ENCODE results near the gene CLEC3B. TPM values are rescaled to one million over a fixed set of nuclear protein-coding genes. Genes with fewer than 3 reads are reported as not detected.

The CLEC3B gene
- total RNA-seq, 1 experiment from 2014 or later: not detected

DNA sequence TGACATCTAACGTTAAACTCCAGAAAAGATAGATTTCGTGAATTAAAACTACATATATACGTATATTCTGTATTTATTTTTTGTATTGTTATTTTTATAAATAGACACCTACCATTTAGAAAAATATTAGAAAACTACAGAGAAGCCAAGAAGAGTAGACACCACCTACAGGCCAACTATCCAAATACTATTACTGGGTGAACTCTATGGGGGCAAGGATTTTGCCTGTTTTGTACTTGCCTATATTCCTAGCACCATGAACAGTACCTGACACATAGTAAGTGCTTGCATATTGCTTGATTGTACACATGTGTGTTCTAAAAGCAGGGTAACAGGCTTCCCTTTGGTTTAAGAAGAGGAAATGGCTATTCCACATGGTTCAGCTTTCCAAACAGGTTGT, 24.4 kb upstream of the CLEC3B start:
- CTCF ChIA-PET: no interaction called here

DNA sequence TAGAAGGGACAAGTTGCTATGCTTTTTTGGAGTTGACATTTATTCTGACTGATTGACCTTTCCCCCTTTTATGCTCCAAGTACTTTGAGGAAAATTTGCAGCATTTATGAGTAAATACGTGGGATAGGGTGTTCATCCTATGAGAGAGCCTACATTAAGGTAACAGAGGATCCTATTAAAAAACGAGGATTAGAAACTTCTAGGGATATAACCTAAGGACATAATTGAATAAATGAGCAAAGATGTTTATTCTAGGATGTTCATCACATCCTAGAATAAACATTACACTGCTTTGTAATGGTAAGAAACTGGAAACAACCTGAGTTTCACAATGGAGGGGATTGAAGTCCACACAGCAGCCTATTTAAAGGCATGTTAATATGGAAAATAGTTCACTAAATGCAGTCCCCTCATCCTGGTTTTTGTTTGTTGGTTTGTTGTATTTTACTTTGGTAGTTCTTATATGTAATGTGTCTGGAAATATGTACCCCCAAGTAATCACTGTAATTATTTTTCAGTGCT, 23.9 kb upstream of the CLEC3B start:
- Histone ChIP-seq H3K4me3 (ENCODE audit: low read depth in 2 of 2, low read length in 2 of 2) (no peak overlapping the region), H3K27me3 (ENCODE audit: control insufficient read depth, insufficient read depth, low read length) (no peaks in the 10 kb centered on the region), H3K9me3 (ENCODE audit: control insufficient read depth, insufficient read depth, low read depth, low read length) (no peaks in the 10 kb centered on the region), H3K27ac (ENCODE audit: low read length) (no peak overlapping the region), H3K4me1 (ENCODE audit: control insufficient read depth, insufficient read depth, low read length) (no peaks in the 10 kb centered on the region), H3K36me3 (ENCODE audit: control insufficient read depth, insufficient read depth, low read length) (peaks cover 6% of the 10 kb centered on the region)
- DNase-seq (ENCODE audit: low read depth, low spot score) (no peak), ATAC-seq (no peak)
- BruUV-seq (replicated peaks): no TSS peak
- ChIA-PET CTCF (no interaction called here), POLR2A (interaction anchor here (0.7 kb wide), 1 partner anchor 15 kb away, joined by 3 read pairs; no protein-coding TSS in a partner anchor)
- in situ Hi-C loops (cut with HindIII; ENCODE audit: low pct_unique_long_range_greater_than_20kb, low sequenced_read_pairs): no loop called here
- TF ChIP-seq, protein P1, sequence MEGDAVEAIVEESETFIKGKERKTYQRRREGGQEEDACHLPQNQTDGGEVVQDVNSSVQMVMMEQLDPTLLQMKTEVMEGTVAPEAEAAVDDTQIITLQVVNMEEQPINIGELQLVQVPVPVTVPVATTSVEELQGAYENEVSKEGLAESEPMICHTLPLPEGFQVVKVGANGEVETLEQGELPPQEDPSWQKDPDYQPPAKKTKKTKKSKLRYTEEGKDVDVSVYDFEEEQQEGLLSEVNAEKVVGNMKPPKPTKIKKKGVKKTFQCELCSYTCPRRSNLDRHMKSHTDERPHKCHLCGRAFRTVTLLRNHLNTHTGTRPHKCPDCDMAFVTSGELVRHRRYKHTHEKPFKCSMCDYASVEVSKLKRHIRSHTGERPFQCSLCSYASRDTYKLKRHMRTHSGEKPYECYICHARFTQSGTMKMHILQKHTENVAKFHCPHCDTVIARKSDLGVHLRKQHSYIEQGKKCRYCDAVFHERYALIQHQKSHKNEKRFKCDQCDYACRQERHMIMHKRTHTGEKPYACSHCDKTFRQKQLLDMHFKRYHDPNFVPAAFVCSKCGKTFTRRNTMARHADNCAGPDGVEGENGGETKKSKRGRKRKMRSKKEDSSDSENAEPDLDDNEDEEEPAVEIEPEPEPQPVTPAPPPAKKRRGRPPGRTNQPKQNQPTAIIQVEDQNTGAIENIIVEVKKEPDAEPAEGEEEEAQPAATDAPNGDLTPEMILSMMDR (IDR thresholded peaks at IDR 0.05): no peak
- TF ChIP-seq SIN3A (IDR thresholded peaks at IDR 0.05; ENCODE audit: borderline replicate concordance, insufficient read depth, low read depth, low read length): no peak
- TF ChIP-seq POLR2AphosphoS5 (IDR thresholded peaks at IDR 0.05; ENCODE audit: low read depth, low read length): no peak
- no peak for TF ChIP-seq TCF7L2 (IDR thresholded peaks at IDR 0.05; ENCODE audit: low read depth, low read length)
- TF ChIP-seq, protein P2, sequence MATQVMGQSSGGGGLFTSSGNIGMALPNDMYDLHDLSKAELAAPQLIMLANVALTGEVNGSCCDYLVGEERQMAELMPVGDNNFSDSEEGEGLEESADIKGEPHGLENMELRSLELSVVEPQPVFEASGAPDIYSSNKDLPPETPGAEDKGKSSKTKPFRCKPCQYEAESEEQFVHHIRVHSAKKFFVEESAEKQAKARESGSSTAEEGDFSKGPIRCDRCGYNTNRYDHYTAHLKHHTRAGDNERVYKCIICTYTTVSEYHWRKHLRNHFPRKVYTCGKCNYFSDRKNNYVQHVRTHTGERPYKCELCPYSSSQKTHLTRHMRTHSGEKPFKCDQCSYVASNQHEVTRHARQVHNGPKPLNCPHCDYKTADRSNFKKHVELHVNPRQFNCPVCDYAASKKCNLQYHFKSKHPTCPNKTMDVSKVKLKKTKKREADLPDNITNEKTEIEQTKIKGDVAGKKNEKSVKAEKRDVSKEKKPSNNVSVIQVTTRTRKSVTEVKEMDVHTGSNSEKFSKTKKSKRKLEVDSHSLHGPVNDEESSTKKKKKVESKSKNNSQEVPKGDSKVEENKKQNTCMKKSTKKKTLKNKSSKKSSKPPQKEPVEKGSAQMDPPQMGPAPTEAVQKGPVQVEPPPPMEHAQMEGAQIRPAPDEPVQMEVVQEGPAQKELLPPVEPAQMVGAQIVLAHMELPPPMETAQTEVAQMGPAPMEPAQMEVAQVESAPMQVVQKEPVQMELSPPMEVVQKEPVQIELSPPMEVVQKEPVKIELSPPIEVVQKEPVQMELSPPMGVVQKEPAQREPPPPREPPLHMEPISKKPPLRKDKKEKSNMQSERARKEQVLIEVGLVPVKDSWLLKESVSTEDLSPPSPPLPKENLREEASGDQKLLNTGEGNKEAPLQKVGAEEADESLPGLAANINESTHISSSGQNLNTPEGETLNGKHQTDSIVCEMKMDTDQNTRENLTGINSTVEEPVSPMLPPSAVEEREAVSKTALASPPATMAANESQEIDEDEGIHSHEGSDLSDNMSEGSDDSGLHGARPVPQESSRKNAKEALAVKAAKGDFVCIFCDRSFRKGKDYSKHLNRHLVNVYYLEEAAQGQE (IDR thresholded peaks at IDR 0.05; ENCODE audit: insufficient read depth in 1 of 2, low read depth in 2 of 2, low read length in 1 of 2): no peak
- intact Hi-C loops (cut with micrococcal nuclease; ENCODE audit: unreplicated experiment): no loop called here

More for the DNA sequence above, 24.4 kb upstream of the CLEC3B start:
- Histone ChIP-seq H3K4me1 (ENCODE audit: control insufficient read depth, insufficient read depth, low read length) (no peaks in the 10 kb centered on the region), H3K36me3 (ENCODE audit: control insufficient read depth, insufficient read depth, low read length) (peaks cover 6% of the 10 kb centered on the region), H3K4me3 (ENCODE audit: low read depth in 2 of 2, low read length in 2 of 2) (no peak overlapping the region), H3K27me3 (ENCODE audit: control insufficient read depth, insufficient read depth, low read length) (no peaks in the 10 kb centered on the region), H3K27ac (ENCODE audit: low read length) (no peak overlapping the region), H3K9me3 (ENCODE audit: control insufficient read depth, insufficient read depth, low read depth, low read length) (no peaks in the 10 kb centered on the region)
- TF ChIP-seq, protein P1 (IDR thresholded peaks at IDR 0.05): no peak
- TF ChIP-seq, protein P2 (IDR thresholded peaks at IDR 0.05; ENCODE audit: insufficient read depth in 1 of 2, low read depth in 2 of 2, low read length in 1 of 2): no peak
- TF ChIP-seq TCF7L2 (IDR thresholded peaks at IDR 0.05; ENCODE audit: low read depth, low read length): no peak
- TF ChIP-seq POLR2AphosphoS5 (IDR thresholded peaks at IDR 0.05; ENCODE audit: low read depth, low read length): no peak
- TF ChIP-seq SIN3A (IDR thresholded peaks at IDR 0.05; ENCODE audit: borderline replicate concordance, insufficient read depth, low read depth, low read length): no peak
- in situ Hi-C loops (cut with HindIII; ENCODE audit: low pct_unique_long_range_greater_than_20kb, low sequenced_read_pairs) (no loop called here), intact Hi-C loops (cut with micrococcal nuclease; ENCODE audit: unreplicated experiment) (no loop called here)
- no TSS peak for BruUV-seq (replicated peaks)
- no peak for ATAC-seq
- DNase-seq (ENCODE audit: low read depth, low spot score): no peak
- POLR2A ChIA-PET: interaction anchor here (0.7 kb wide), 2 partner anchors 15 to 166 kb away, joined by 3 read pairs; no protein-coding TSS in a partner anchor

All from Panc1 (cell line).